ENCODE results near the gene DIP2B.
"Not testable (repeated sequence)": the region's sequence is repeated elsewhere in the genome, so short reads cannot be mapped to it uniquely, and the experiment has no call there.

DIP2B gene

GRCh38 chr12:50520416-50521207, 15.8 kb downstream of the DIP2B start:
- no peak for DNase-seq

GRCh38 chr12:50521781-50522180, 17.0 kb downstream of the DIP2B start:
- DNase-seq = not testable (repeated sequence)

GRCh38 chr12:50523772-50524171, 19.0 kb downstream of the DIP2B start:
- no peak for DNase-seq

- DNase-seq = no peak
Measured at GRCh38 chr12:50524621-50525020, 19.8 kb downstream of the DIP2B start.

- DNase-seq = no peak
Measured at GRCh38 chr12:50525422-50525821, 20.6 kb downstream of the DIP2B start.

- DNase-seq = no peak
Measured at GRCh38 chr12:50527359-50527726, 22.6 kb downstream of the DIP2B start.

- no peak for DNase-seq
Measured at GRCh38 chr12:50528800-50529199, 24.0 kb downstream of the DIP2B start.

- DNase-seq = no peak
Measured at GRCh38 chr12:50529345-50529744, 24.6 kb downstream of the DIP2B start.

GRCh38 chr12:50530532-50530931, 25.7 kb downstream of the DIP2B start:
- DNase-seq = no peak

- DNase-seq = no peak
Measured at GRCh38 chr12:50533203-50533584, 28.4 kb downstream of the DIP2B start.

GRCh38 chr12:50533971-50534370, 29.2 kb downstream of the DIP2B start:
- peak; percentile 55 for DNase-seq

GRCh38 chr12:50536831-50537537, 32.2 kb downstream of the DIP2B start:
- DNase-seq = no peak

GRCh38 chr12:50537538-50537919, 32.7 kb downstream of the DIP2B start:
- peak; percentile 62 for DNase-seq

- no peak for DNase-seq
Measured at GRCh38 chr12:50538182-50538581, 33.4 kb downstream of the DIP2B start.

GRCh38 chr12:50541139-50541538, 36.4 kb downstream of the DIP2B start:
- DNase-seq = no peak

GRCh38 chr12:50542448-50542847, 37.7 kb downstream of the DIP2B start:
- peak; percentile 45 for DNase-seq

GRCh38 chr12:50543188-50543587, 38.4 kb downstream of the DIP2B start:
- DNase-seq = not testable (repeated sequence)

GRCh38 chr12:50545213-50545612, 40.4 kb downstream of the DIP2B start:
- DNase-seq = no peak

GRCh38 chr12:50545786-50546185, 41.0 kb downstream of the DIP2B start:
- DNase-seq = no peak

GRCh38 chr12:50546441-50547318, 41.9 kb downstream of the DIP2B start:
- DNase-seq = peak; percentile 18

GRCh38 chr12:50547742-50548141, 43.0 kb downstream of the DIP2B start:
- no peak for DNase-seq

GRCh38 chr12:50549885-50550284, 45.1 kb downstream of the DIP2B start:
- no peak for DNase-seq

GRCh38 chr12:50550530-50551223, 45.9 kb downstream of the DIP2B start:
- DNase-seq = no peak
